GM12878 (cell line): Measurements from ENCODE around the gene UXT. TPM values are rescaled to one million over a fixed set of nuclear protein-coding genes. Genes with fewer than 3 reads are reported as not detected.

ENCODE experiments used
- BCL3 ChIP-seq: IDR thresholded peaks from 2 replicates; pipeline ENCODE4 v1.6.1; 2011; ENCODE audit warnings: borderline replicate concordance, low read depth, mild to moderate bottlenecking, moderate library complexity, low read length; ENCODE audit not compliant: insufficient read depth, poor library complexity, severe bottlenecking
- CBX5 ChIP-seq: sonication (generic); IDR thresholded peaks from 2 replicates; pipeline ENCODE4 v1.6.1; 2016; ENCODE audit warnings: low read depth, moderate library complexity, mild to moderate bottlenecking, inconsistent platforms
- CEBPZ ChIP-seq: fragments of 150-350 bp; IDR thresholded peaks from 2 replicates; pipeline ENCODE4 v1.6.1; 2016; ENCODE audit warnings: low read depth, low read length
- CUX1 ChIP-seq: IDR thresholded peaks from 2 replicates; pipeline ENCODE4 v1.6.1; 2012; ENCODE audit warnings: improper control_type of control experiment, low read depth, low read length; ENCODE audit not compliant: insufficient replicate concordance
- EGR1 ChIP-seq, 2 experiments: IDR thresholded peaks; 1 replicate in 1 of 2; 2 replicates in 1 of 2; pipeline ENCODE4 v1.6.1; 2011 to 2012; ENCODE audit warnings: low read depth in 2 of 2, low read length in 2 of 2, borderline replicate concordance in 1 of 2, mild to moderate bottlenecking in 1 of 2, moderate library complexity in 1 of 2
- MYC ChIP-seq: IDR thresholded peaks from 2 replicates; pipeline ENCODE4 v1.6.1; 2011; ENCODE audit warnings: mild to moderate bottlenecking, low read length, moderate library complexity, inconsistent platforms; ENCODE audit not compliant: insufficient read depth, insufficient replicate concordance, insufficient read length, severe bottlenecking
- NFXL1 ChIP-seq: fragments of 450-650 bp; IDR thresholded peaks from 2 replicates; pipeline ENCODE4 v1.6.1; 2017; ENCODE audit warnings: antibody characterized with exemption, mild to moderate bottlenecking, borderline replicate concordance
- PAX5 ChIP-seq: IDR thresholded peaks from 2 replicates; pipeline ENCODE4 v1.6.1; 2011; ENCODE audit warnings: low read depth, low read length, borderline replicate concordance
- RUNX3 ChIP-seq: IDR thresholded peaks from 2 replicates; pipeline ENCODE4 v1.6.1; 2012; ENCODE audit warnings: low read length, inconsistent platforms
- SUPT20H ChIP-seq: IDR thresholded peaks from 2 replicates; pipeline ENCODE4 v1.6.1; 2011; ENCODE audit warnings: low read depth, mild to moderate bottlenecking, low read length, moderate library complexity, borderline replicate concordance; ENCODE audit not compliant: control insufficient read depth
- TBL1XR1 ChIP-seq: IDR thresholded peaks from 2 replicates; pipeline ENCODE4 v1.6.1; 2012; ENCODE audit warnings: low read depth, low read length, improper control_type of control experiment
- ZNF217 ChIP-seq: fragments of 450-650 bp; IDR thresholded peaks from 2 replicates; pipeline ENCODE4 v1.6.1; 2017; ENCODE audit warnings: antibody characterized with exemption, mild to moderate bottlenecking
- ZNF384 ChIP-seq: IDR thresholded peaks from 2 replicates; pipeline ENCODE4 v1.6.1; 2012; ENCODE audit warnings: low read depth, mild to moderate bottlenecking, low read length, improper control_type of control experiment, borderline replicate concordance
- polyA plus RNA-seq, 11 experiments: library from polyadenylated mRNA; depleted of rRNA in 4 of 11; unstranded in 6 of 11; stranded (reverse) in 5 of 11; fragments of >200 nt; fragmentation: Nextera tagmentation in 4 of 11; fragmentation: Illumina TruSeq in 1 of 11; extraction: Ambion mirVana in 4 of 11; extraction: Trizol in 1 of 11; gene quantifications; 1 replicate in 1 of 11; 2 replicates in 10 of 11; pipeline versions ENCODE4 v1.2.1 to v1.2.3, GENCODE V29; 2011 to 2016; ENCODE audit warnings: inconsistent platforms in 2 of 11, missing spikeins in 2 of 11, low read depth in 1 of 11
- total RNA-seq, 4 experiments: library from RNA; depleted of rRNA in 3 of 4; stranded (reverse); fragments of >200 nt in 3 of 4; fragmentation: Illumina TruSeq in 1 of 4; extraction: Trizol in 1 of 4; gene quantifications; 2 replicates each; pipeline versions ENCODE4 v1.2.1 to v1.2.3, GENCODE V29; 2013 to 2021
- TF ChIP-seq, protein P1 (sequence below): IDR thresholded peaks from 2 replicates; pipeline ENCODE4 v1.6.1; 2012; ENCODE audit warnings: low read depth, low read length, improper control_type of control experiment
- TF ChIP-seq, protein P2 (sequence below), 3 experiments: IDR thresholded peaks in 2 of 3; conservative IDR thresholded peaks in 1 of 3; 2 replicates each; pipeline ENCODE4 v1.5.1; 2011; ENCODE audit warnings: low read depth in 3 of 3, low read length in 3 of 3, mild to moderate bottlenecking in 3 of 3, control low read depth in 2 of 3, moderate library complexity in 2 of 3, inconsistent platforms in 1 of 3, mixed read lengths in 1 of 3; ENCODE audit not compliant: control insufficient read depth in 2 of 3, insufficient read depth in 1 of 3; ENCODE audit errors: extremely low read depth in 1 of 3

Gene UXT
- total and polyA plus RNA-seq, 10 of the 15 experiments (the other 5 are each of a cell fraction or from before 2014, with no cell fraction given) = 105 to 245 (median 206) TPM

- TF ChIP-seq CEBPZ (no peak), MYC (no peak), BCL3 (no peak), EGR1 (IDR thresholded peaks at IDR 0.05; ENCODE audit: borderline replicate concordance in 1 of 2, low read depth in 2 of 2, low read length in 2 of 2) (no peak), TBL1XR1 (no peak), CBX5 (no peak), CUX1 (no peak), PAX5 (no peak), ZNF384 (no peak), SUPT20H (no peak), NFXL1 (no peak), ZNF217 (no peak), RUNX3 (no peak; the same call in 1 of the 2 replicates)
- TF ChIP-seq, protein P1, sequence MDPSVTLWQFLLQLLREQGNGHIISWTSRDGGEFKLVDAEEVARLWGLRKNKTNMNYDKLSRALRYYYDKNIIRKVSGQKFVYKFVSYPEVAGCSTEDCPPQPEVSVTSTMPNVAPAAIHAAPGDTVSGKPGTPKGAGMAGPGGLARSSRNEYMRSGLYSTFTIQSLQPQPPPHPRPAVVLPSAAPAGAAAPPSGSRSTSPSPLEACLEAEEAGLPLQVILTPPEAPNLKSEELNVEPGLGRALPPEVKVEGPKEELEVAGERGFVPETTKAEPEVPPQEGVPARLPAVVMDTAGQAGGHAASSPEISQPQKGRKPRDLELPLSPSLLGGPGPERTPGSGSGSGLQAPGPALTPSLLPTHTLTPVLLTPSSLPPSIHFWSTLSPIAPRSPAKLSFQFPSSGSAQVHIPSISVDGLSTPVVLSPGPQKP = no peak
- TF ChIP-seq, protein P2, sequence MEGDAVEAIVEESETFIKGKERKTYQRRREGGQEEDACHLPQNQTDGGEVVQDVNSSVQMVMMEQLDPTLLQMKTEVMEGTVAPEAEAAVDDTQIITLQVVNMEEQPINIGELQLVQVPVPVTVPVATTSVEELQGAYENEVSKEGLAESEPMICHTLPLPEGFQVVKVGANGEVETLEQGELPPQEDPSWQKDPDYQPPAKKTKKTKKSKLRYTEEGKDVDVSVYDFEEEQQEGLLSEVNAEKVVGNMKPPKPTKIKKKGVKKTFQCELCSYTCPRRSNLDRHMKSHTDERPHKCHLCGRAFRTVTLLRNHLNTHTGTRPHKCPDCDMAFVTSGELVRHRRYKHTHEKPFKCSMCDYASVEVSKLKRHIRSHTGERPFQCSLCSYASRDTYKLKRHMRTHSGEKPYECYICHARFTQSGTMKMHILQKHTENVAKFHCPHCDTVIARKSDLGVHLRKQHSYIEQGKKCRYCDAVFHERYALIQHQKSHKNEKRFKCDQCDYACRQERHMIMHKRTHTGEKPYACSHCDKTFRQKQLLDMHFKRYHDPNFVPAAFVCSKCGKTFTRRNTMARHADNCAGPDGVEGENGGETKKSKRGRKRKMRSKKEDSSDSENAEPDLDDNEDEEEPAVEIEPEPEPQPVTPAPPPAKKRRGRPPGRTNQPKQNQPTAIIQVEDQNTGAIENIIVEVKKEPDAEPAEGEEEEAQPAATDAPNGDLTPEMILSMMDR (IDR thresholded peaks at IDR 0.05 in 2 of 3, conservative IDR thresholded peaks at IDR 0.05 in 1 of 3; ENCODE audit: control insufficient read depth in 2 of 3, extremely low read depth in 1 of 3, insufficient read depth in 1 of 3, low read depth in 3 of 3, low read length in 3 of 3) = peak; percentile 34 to 54 (median 36); a peak in 5 of 6 replicates
These were observed 30.0 kb downstream of the UXT start (continued) for GRCh38 chrX:47628982-47629381.
